RKO (cell line): Measurements from ENCODE around the gene C1orf21.

Experiments
- DNase-seq: peaks from one replicate; pipeline ENCODE4 v3.0.0-alpha.2; 2016; ENCODE audit warnings: low spot score

The C1orf21 gene

GRCh38 chr1:184518736-184519357 lies 132.0 kb downstream of the C1orf21 start:
- no peak for DNase-seq

DNA sequence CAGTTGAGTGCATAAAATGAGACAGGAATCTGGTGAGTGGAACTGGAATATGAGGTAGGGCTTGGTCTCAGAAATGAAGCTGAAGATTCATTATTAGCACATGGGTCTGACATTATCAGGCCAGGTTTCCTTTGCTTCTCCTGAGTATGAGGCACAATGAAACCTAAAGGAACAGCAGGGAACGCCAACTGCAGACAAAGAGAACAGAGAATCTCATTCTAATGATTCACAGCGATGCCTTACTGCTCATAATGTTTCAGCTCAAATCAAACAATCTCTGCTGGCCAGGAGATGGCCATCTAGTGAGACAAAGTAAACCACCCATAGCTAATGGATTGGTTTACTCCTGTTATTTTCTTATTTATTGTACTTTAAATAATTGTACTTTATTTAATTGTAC lies 133.5 kb downstream of the C1orf21 start:
- DNase-seq, result no peak

DNA sequence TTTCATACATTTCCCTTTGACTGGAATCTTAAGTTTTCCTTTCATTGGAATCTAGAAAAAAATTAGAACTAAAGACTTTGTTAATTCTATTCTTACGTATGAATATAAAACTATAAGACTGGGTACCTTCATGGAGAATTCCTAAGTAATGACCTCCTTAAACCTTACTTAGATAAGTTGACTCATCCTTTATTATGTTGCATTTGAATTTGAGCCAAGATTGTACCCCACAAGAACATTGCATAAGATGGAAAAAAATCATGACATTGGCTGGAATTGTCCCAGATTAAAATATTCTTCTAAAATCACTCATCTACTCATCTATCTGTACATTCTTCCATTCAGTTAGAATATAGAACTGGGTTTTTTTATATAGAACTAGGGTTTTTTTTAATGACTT lies 137.4 kb downstream of the C1orf21 start:
- no peak for DNase-seq

DNA sequence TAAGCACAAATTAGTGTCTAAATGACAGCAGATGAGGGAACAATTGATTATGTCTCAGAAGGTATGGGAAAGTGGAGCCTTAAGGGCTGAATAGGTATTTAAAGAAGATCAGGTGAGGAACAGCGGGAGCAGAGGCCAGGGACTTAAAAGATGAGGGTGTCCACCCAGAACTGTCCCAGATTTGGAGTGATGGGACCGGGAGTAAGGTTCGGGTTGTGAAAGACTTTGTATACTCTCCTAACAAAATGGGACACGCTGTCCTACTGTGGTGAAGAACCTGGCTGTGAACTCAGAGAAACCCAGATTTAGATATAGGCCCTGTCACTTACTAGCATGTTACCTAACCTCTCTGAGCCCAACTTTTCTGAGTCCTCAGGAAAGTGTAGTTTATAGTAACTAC lies 140.6 kb downstream of the C1orf21 start:
- DNase-seq, result no peak

- DNase-seq, result no peak
Measured at GRCh38 chr1:184530226-184530625, 143.4 kb downstream of the C1orf21 start.

DNA sequence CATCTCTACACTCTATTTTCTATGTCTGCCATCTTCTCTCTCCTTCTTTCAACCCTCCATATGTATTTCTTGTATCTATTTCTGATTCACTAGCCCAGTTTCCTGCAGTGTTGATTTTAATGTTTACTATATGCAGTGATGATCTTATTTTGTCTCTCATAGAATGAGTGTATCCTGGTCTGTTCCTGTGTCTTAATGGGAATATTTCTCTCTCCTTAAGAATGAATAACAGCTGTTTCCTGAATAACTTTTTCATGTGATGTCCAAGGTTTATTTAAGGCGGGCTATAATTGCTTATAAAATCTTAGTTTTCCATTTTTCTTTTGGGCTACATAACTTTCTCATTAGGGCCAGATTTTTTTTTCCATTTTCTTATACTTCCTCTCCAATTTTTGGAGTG lies 144.5 kb downstream of the C1orf21 start:
- no peak for DNase-seq

DNA sequence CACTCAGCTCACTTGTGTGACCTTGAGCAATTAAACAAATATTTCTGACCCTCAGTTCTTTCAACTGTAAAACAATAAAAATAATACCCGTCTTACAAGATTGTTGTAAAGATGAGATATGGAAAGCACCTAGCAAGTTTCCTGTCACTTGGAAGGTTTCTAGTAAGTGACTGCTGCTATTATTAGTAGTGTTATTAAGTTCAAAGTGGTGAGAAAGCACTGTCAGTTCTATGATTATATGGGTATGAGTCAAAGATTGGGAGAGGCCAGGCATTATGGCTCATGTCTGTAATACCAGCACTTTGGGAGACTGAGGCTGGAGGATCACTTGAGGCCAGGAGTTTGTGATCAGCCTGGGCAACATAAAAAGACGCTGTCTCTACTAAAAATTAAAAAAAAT lies 145.4 kb downstream of the C1orf21 start:
- DNase-seq, result no peak

DNA sequence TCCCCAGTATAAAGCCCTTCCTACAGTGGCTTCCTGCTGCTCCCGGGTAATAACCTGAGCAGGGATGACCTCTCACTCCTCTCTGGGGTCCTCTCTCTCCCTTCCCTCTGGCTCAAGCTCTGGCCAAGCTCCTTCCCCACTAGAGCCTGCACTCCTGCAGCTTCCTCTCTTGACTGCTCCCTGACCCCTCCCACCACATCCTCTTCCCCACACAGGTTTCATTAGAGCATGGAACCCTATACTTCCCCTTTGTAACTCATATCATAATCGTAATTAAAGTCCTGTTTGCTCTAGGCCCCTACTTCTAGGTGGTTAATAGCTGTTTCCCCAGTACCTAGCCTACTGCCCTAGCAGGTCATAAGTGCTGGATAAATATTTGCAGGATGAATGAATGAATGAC lies 146.2 kb downstream of the C1orf21 start:
- no peak for DNase-seq

- DNase-seq, result no peak
Measured at GRCh38 chr1:184533915-184534314, 147.1 kb downstream of the C1orf21 start.

DNA sequence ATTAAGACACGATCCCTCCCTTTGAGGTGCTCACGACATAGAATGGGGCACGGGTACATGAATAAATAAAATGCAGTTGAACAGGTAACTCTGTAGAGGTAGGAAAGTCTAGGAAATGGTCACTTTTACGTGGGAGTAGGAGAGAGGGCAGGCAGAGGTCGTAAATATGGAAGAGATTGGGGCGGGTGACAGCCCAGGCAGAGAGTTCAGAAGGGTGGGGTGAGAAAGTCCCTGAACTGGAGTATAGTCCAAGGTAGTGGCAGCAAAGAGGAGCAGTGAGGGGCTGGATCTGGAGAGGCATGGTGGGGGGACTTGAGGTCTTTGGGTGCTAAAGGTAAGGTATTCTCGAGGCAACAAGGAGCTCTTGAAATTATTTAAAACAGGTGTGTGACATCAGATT lies 147.9 kb downstream of the C1orf21 start:
- DNase-seq, result no peak

- DNase-seq, result no peak
Measured at GRCh38 chr1:184535191-184535970, 148.6 kb downstream of the C1orf21 start.

DNA sequence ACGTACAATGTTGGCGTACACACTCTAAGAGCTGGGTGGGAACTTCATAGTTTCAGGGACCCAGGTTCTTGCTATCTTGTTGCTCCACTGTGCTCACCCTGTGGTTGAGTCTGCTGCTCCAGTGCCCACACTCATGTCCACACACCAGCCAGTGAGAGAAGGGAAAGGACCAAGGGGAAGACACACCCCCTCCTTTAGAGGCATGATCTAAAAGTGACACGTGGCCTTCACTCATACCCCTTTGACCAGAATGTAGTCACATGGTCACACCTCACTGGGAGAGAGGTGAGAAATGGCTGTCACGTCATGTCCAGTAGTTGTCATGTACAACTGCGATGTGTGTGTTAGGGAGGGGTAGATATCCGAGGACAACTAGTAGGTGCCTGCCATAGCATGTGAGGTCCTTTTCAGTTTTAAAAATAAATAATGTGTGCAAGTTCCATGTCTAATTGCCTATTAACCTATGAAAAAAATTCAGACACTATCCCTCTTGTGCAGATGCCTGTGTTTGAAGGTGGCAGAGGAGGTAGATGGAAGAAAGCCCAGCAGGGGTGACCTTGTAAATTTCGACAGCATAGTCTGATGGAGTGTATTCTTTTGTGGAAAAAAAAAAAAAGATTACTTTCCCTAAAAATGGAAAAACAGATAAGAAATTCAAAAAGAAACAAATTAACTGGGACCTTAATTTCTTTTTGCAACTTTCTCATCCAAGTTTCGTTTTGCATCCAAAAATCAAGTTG lies 149.6 kb downstream of the C1orf21 start:
- DNase-seq, result no peak

- DNase-seq, result no peak
Measured at GRCh38 chr1:184539580-184539979, 152.8 kb downstream of the C1orf21 start.

DNA sequence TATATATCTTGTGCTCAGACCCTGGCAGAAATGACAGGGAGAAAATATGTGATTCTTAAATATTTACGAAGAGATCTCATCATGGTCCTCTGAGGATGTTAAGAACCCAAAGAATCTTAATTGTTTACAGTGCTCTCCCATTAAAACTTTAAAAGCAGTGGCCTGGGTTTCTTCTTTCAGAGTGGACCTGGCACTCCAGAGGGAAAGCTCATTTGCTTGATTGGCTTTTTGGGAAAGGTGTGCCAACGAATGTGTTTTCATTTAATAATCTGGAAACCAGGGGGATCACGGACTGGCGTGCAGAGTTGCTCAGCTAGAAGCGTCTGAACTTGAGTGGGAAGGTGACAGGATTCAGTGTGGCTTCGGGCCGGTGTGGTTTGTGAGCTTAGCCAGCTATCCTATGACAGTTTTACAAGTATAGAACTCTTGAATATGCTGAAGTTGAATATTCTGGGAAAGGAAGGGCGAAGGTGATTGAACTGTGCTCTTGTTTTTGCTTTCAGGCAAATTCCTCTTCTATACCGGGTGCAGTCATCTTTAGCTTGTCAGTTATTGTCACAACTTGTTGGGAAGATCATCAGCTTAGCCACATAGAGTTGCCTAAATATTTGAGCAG lies 154.8 kb downstream of the C1orf21 start:
- DNase-seq, result no peak

GRCh38 chr1:184542291-184542690 lies 155.5 kb downstream of the C1orf21 start:
- no peak for DNase-seq

DNA sequence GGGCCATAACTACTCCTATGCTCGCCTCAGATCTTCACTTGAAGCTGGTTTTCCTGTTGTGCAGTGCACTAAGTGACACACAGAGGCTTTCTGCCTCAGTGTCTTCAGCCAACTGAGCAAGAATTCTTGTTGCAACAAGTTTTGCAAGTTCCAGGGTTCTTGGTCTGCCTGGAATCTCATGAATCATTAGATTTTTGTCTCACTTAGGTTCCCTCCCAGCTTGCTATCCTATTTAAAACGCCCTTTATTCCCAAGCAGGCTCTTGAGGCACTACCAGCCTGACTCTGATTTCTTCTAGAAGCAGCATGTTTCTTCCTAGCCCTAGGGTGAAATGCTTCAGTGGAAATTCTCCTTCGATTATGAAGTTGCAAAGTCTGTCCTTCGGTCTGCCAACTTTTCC lies 158.8 kb downstream of the C1orf21 start:
- DNase-seq, result no peak

DNA sequence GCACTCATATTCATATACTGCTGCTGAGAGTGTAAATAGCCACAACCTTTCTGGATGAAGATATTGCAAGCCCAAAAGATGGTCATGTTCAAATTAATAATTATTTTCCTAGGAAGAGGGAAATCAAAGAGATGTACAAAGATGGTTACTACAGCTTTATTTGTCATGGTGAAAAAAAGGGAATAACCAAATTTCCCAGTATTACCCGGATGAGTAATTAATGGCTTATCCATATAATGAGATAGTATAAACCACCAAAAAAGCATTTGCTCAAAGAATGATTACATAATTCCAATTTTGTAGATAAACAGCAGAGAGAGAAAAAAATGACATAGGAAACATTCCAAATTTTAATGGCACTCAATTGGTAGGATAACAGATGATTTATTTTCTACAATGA lies 165.6 kb downstream of the C1orf21 start:
- no peak for DNase-seq

DNA sequence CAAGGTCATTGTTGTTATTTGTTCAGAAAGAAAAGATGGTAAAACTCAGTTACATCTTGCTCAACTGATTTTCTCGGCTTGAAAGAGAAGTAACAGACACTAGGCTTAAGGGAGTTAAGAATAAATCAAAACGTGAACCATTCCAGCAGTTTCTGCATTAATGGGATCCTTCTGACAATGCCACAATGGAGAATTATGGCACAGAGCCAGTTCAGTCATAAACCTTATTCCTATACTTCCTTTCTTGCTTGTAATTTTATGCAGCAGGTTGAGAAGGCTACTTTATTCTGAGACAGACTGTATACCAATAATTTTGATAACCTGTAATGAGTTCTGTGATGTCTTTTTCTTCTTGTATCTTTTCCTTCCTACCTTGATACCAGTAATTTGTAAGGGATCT lies 167.0 kb downstream of the C1orf21 start:
- DNase-seq, result no peak

GRCh38 chr1:184555665-184556641 lies 169.1 kb downstream of the C1orf21 start:
- no peak for DNase-seq

- DNase-seq, result no peak
Measured at GRCh38 chr1:184556665-184557064, 169.8 kb downstream of the C1orf21 start.
